Measurements from ENCODE around the gene EEPD1. TPM values are rescaled to one million over a fixed set of nuclear protein-coding genes. Genes with fewer than 3 reads are reported as not detected.
"Not testable (repeated sequence)": the region's sequence is repeated elsewhere in the genome, so short reads cannot be mapped to it uniquely, and the experiment has no call there.

EEPD1 gene
- total RNA-seq: 5.2 and 9.3 TPM in 2 replicates

GRCh38 chr7:36152756-36153570 lies at the start of gene EEPD1:
Gene EEPD1, plus strand, starts transcription at chr7:36153254. Its CDS starts 1,071 bp downstream, at chr7:36154325.
- H3K4me3 ChIP-seq (ENCODE audit: low read depth, low read length): peak within 1 kb of the TSS; percentile 73
- TF ChIP-seq, protein P1, sequence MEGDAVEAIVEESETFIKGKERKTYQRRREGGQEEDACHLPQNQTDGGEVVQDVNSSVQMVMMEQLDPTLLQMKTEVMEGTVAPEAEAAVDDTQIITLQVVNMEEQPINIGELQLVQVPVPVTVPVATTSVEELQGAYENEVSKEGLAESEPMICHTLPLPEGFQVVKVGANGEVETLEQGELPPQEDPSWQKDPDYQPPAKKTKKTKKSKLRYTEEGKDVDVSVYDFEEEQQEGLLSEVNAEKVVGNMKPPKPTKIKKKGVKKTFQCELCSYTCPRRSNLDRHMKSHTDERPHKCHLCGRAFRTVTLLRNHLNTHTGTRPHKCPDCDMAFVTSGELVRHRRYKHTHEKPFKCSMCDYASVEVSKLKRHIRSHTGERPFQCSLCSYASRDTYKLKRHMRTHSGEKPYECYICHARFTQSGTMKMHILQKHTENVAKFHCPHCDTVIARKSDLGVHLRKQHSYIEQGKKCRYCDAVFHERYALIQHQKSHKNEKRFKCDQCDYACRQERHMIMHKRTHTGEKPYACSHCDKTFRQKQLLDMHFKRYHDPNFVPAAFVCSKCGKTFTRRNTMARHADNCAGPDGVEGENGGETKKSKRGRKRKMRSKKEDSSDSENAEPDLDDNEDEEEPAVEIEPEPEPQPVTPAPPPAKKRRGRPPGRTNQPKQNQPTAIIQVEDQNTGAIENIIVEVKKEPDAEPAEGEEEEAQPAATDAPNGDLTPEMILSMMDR (IDR thresholded peaks at IDR 0.05; ENCODE audit: insufficient read depth, low read depth, low read length): no peak
- peak; percentile 100 for DNase-seq (ENCODE audit: low read depth)

DNA sequence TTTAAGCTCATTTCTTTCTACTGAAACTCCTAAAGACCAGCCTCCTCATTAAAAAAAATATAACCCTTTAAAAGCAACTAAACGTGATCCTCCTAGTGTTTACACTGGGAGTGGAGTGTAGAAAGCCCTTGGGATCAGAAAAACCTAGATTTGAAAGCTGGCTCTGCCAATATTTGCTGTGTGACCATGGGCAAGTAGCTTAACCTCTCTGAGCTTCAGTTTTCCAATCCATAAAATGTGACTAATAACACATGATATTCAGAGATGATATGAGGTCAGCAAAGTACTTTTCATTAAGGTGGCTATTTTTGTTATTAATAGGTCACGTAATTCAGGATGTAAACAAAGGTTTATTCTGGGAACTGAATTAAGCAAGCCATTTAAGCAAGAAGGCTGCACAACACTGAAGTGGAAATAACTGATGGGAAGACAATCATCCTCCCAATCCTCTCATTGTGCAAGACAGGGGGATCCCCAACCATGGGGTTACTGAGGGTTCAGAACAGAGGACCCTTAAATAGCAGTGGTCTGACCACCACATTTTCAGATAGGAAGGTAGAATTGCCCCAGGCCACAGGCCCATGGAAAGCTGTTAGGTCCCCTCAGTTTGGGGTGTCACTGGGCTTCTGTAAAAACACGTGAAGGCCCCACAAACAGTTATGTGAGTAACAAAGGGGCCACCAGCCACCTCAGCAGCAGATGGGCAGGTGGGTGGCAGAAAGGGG lies 49.1 kb upstream of the EEPD1 start:
- TF ChIP-seq, protein P1 (IDR thresholded peaks at IDR 0.05; ENCODE audit: insufficient read depth, low read depth, low read length): no peak
- H3K4me3 ChIP-seq (ENCODE audit: low read depth, low read length): no peak overlapping the region

DNA sequence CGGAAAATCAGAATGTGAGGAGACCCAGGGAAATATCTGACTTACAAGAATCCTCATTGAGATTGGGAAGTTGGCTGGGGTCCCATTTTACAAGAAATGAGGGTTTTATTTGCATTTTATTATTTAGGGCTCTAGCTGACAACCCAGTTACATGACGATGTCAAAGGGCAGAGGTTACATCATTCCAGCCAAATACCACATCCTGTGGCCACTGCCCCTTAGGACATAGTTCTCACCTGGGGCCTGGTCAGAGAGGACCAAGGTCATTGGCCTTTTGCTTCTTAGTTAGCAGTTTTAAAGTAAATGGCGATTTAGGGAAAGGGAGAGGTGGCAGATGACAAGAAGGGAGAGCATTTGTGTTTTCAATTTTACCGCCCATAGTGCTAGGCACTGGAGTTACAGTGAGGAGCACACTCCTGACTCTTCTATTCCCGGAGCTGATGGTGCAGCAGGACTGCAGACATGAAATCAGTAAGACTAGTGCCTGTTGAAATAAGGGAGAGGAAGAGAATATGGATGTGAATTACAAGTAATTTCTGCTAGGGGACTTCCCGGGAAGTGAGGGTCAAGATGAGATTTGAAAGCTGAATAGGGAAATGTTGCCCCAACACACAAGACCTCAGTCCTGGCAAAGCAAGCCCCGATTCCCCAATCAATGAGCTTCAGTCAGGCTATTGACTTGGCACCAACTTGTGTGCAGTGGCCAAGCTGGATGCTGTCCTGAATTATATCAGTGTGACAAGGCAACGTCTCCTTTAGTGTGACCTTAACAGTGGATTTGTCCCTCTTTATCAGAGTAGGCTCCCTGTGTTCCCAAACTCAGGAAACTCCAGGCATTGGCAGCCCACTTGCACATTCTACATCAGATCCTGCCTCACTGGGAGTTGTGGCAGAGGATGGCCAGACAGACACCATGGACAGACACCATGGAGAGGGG lies 45.8 kb upstream of the EEPD1 start:
- not testable (repeated sequence) for DNase-seq (ENCODE audit: low read depth); H3K4me3 ChIP-seq (ENCODE audit: low read depth, low read length)

More for the DNA sequence above, 49.1 kb upstream of the EEPD1 start:
- no peak for DNase-seq (ENCODE audit: low read depth)

DNA sequence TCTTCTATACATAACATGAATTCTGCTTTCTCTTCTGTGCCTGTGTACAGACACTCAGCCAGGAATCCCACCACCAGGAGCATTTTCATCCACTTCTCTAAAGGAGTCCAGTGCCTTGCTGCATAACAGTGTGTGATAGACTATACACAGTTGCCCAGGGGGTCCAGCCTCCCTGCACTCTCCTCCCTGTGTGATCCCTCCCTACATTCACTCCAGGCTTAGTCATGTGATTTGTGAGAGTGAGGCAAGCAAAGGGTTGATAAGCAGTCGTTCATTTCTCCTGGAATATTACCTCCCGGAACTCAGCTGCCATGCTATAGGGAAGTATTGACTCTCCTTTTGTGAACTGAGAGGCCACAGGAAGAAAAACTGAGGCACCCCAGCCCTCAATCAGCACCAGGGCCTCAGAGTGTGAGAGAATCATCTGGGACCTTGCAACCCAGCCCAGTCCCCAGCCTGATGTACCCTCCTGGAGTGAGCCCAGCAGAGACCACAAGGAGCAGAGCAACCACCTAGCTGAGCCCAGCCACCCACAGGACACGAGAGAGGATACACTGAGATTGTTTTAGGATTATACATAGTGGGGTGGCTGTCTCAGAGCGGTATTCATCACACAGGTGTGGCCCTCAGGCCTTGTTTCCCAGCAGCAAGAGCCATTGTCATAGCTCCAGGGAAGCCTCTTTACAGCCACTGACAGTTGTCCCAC lies 45.0 kb upstream of the EEPD1 start:
- no peak overlapping the region for H3K4me3 ChIP-seq (ENCODE audit: low read depth, low read length)
- no peak for DNase-seq (ENCODE audit: low read depth)
- TF ChIP-seq, protein P1 (IDR thresholded peaks at IDR 0.05; ENCODE audit: insufficient read depth, low read depth, low read length): no peak

GRCh38 chr7:36109013-36109627 lies 43.9 kb upstream of the EEPD1 start:
- no peak for DNase-seq (ENCODE audit: low read depth)
- H3K4me3 ChIP-seq (ENCODE audit: low read depth, low read length): no peak overlapping the region
- TF ChIP-seq, protein P1 (IDR thresholded peaks at IDR 0.05; ENCODE audit: insufficient read depth, low read depth, low read length): no peak

DNA sequence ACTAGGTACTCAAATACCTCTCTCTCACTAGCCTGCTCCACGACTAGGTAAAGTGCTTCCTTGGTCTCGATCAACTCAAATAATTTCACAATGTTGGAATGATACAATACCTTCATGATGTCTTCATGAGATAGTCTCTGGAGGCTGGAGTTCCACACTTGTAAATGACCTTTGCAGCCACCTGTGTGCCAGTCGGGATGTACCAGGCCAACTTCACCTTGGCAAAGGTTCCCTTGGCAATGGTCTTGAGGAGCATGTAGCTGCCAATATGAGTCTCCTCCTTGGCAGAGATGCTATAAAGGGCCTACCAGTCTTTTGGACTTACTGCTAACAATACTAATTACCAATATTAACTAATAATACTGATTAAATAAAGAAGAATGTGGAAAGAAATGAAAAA lies 42.5 kb upstream of the EEPD1 start:
- H3K4me3 ChIP-seq (ENCODE audit: low read depth, low read length): no peak overlapping the region
- TF ChIP-seq, protein P1 (IDR thresholded peaks at IDR 0.05; ENCODE audit: insufficient read depth, low read depth, low read length): no peak
- DNase-seq (ENCODE audit: low read depth): no peak

Measured in fibroblast of villous mesenchyme (primary cell).